ENCODE measurements around the gene SH3RF1. TPM values are rescaled to one million over a fixed set of nuclear protein-coding genes. Genes with fewer than 3 reads are reported as not detected.

Gene SH3RF1
- total RNA-seq, 2 experiments from 2014 or later, result 0.91 to 1.4 TPM

DNA sequence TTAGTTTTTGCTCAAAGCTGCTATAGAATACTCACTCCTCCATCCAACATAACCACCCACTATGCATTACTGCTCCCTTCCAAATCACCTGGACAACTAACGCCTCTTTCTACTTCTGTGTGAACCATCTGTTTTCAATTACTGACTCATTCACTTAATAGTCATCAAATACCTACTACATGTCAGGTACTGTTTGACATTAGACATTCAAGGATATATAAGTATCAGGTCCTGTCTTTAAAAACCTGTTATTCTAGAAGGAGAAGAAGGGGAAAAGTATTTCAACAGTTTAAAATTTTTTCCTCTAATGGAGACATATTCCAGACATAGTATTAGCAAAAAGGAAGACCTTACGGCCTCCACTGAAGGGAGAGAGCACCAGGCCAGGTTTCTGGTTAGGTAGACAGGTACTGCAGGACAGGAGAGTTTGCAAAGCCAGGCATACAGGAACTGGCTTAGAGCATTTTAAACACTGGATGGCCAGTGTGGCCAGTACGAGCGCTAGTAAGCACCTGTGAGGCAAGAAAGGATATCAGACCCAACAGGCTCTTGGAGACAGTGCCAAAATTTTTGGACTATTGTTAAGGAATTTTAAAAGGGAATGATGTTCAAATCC is 39.0 kb downstream of the SH3RF1 start:
- POLR2A ChIA-PET, result no interaction called here
- CTCF ChIA-PET, result no interaction called here

DNA sequence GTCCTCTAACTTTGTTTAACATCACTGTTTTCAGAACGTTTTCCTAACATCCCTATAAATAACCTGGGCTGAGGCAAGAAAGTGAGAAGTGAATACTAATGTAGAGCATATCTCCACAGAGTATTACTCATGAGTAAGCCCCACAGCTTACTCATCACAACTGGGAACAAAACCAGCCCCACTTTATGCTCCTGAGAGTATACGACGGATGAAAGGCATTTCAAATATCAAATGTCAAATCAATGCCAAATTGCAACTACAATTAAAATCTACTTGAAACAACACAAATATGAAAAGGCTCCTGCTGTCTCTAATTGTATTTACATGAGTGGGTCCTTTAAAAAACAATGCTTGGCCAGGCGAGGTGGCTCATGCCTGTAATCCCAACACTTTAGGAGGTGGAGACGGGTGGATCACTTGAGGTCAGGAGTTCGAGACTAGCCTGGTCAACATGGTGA is 41.2 kb downstream of the SH3RF1 start:
- CTCF ChIA-PET, result no interaction called here
- POLR2A ChIA-PET, result no interaction called here

DNA sequence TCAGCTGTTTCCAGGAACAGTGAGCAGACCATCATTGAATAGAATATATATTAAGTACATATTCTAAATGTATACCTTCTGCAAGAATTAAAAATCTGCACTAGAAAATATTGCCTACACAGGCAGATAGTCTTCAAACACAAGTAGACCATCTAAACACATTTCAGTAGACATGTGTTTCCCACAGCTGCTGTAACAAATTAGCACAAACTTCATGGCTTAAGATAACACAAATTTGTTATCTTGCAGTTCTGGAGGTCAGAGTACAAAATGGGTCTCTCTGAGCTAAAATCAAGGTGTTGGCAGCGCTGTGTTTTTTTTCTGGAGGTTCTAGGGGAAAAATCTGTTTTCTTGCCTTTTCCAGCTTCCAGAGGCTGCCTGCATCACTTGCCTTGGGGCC is 42.7 kb downstream of the SH3RF1 start:
- CTCF ChIA-PET, result no interaction called here
- POLR2A ChIA-PET, result no interaction called here

DNA sequence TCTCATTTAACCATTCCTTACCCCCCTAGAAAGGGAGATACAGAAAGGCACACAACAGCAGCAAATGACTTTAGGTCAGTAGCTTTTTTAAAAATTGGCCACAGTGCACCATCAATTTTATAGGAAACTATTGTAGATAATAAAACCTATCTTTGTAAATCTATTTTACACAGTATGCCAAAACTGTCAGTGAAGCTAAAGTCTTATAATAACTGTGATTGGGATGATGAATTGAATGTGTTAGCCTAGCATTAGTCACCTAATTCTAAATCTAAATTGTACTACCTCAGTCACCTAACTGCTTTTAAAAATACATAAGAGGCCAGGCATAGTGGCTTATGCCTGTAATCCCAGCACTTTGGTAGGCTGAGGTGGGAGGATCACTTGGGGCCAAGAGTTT is 44.2 kb downstream of the SH3RF1 start:
- ChIA-PET POLR2A (no interaction called here), CTCF (no interaction called here)

DNA sequence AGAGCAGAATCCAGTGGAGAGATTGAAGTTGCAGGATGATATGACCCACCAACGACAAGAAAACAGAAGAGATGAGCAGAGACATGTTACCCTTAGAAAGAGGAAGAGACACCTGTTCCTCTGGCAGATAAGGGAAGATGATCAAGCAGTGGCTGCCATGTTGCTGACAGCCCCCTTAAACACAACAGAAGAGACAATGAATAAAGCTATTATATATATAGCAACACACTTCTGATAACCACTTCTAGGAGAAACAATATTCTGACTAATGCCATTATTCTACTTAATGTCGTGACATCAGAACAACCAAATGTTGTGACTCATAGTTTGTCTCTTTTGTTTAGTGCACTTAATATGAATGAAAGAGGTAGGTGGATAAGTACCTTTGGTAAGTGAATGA is 44.9 kb downstream of the SH3RF1 start:
- ChIA-PET CTCF (interaction anchor here (0.5 kb wide), 1 partner anchor 1056 kb away, joined by 3 read pairs; no protein-coding TSS in a partner anchor), POLR2A (no interaction called here)

DNA sequence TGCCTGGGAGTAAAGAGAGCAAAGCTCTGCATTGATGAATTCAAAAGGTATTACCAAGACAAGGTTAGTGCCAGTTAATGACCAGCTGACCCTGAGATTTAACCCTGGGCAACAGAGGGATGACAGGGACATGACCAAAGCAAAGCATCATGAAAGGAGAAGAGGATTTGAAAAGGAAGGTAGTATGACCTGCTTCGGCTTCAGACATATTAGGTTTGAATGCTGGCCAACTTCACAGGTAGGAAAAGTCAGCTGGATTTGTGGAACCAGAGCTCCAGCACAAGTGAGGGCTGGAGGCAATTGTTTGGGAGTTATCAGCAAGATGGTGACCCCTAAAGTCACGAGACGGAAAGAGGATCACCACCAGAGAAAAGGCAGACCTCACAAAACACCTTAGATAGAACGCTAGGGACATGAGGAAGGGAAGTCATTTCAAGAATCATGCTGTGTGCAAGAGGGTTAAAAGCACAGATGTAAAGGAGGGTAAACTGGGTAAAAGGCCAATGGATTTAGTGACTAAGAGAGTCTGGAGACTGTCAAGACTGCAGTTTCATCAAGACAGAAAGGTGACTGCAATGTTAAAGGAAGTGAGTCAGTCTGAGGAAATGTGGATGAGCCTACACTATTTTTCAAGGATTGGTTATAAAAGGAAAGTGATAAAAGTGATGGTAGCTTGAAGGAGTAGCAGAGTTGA is 45.6 kb downstream of the SH3RF1 start:
- POLR2A ChIA-PET, result no interaction called here
- CTCF ChIA-PET, result interaction anchor here (0.5 kb wide), 1 partner anchor 1057 kb away, joined by 3 read pairs; no protein-coding TSS in a partner anchor

DNA sequence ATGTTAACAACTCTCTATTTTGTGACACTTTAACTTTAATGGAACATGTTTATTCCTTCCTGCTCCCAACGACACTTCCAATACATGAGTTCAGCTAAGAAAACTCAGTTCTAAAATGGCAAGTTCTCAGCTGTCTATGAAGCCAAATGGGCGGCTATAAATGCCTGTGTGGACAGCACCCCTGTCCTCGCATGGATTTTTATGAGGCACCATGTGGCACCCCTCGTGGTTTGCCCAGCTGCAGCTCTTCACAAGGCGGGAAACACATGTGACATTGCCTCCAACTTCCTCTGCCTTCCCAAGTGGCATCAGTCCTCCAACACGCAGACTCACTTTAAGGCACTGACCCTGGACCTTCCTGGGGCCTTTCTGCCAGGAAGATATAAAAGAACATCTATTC is 48.0 kb downstream of the SH3RF1 start:
- ChIA-PET POLR2A (no interaction called here), CTCF (no interaction called here)

DNA sequence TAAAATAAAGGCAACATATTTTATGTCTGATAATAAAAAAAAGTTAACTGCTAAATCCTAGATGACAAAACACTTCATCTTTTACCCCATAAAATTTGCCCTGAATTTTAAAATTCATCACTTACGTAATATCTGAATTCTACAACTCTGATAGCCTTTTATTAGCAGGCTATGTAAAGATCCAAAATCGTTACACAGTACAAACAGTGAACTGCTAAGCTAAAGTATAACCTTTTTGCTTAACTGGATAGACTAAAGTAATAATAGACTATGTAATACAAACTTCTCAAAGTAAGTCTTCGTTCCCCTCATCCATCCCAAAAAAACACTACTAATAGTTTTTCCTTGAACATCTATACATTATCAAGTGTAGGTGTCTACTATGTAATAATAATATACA is 49.1 kb downstream of the SH3RF1 start:
- ChIA-PET CTCF (no interaction called here), POLR2A (no interaction called here)

DNA sequence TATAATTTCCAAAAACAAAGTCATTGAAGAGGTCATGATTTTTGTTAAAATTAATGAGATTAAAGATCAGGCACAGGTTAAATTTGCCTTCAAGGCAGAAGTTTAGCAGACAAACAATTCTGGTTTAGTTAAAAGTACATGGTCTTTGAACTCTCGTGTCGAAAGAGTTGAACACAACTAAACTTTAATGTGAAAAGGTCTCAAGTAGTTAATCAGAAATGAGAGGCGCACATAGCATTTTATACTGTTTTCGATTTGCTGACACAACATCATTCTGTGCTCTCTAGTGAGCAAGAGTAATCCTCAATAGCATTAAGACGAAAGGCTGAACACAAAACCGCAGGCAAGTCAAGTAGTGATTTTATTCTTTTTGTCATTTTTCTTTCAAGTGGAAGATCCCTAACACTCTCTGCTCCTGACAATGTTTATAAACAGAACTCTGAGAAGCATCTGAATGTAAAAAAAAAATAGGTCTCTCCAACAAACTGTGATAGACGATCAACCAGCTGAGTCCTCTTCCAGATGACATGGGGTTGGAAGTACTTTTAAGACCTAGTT is 49.8 kb downstream of the SH3RF1 start:
- POLR2A ChIA-PET, result no interaction called here
- CTCF ChIA-PET, result no interaction called here

DNA sequence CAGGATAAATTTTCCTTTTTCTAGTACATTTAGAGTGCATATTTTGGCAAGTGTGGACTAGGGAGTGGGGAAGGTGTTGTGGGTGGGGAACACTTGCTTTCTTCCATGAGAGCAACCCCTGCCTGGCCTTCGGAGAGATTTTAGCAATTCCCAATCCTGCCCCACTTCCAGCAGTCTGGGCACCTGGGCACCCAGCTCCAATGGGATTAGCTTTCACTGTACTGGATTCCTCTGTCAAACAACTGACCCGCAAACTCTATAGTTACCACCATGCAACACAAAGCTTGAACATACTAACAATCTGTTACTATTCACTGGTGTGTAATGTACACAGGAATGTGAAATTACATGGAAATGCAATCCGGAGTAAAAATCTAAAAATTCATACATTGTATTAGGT is 50.3 kb downstream of the SH3RF1 start:
- ChIA-PET CTCF (no interaction called here), POLR2A (no interaction called here)

DNA sequence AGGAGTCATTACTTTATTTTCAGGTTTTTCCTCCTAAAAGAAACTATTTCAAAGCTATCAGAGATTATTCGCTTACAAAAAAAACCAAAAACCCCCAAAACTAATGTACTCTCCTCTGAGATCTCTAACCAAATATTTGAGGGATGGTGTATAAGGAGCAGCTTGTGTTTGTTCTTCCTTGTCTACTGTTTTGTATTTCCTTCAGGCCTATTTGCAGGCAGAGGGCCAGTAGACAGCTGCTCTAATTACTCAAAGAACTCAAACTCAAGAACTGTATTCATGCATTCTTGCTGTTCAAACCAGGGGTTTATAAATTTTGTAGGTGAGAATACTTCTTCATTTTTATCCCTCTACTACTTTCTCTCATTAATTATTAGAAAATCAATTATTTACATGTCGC is 51.3 kb downstream of the SH3RF1 start:
- ChIA-PET POLR2A (no interaction called here), CTCF (no interaction called here)

DNA sequence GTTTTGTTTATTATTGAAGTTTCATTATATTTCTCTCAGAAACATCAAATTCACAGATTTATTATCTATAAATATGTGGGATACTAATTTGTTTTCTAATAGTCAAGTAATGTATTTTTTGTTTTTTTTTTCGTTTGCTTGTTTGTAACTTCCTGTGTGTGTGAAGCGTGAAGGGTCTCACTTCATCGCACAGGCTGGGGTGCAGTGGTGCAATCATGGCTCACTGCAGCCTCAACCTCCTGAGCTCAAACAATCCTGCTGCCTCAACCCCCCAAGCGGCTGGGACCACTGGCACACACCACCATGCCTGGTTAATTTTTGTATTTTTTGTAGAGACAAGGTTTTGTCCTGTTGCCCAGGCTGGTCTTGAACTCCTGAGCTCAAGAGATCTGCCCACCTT is 55.1 kb downstream of the SH3RF1 start:
- POLR2A ChIA-PET, result no interaction called here
- CTCF ChIA-PET, result no interaction called here

DNA sequence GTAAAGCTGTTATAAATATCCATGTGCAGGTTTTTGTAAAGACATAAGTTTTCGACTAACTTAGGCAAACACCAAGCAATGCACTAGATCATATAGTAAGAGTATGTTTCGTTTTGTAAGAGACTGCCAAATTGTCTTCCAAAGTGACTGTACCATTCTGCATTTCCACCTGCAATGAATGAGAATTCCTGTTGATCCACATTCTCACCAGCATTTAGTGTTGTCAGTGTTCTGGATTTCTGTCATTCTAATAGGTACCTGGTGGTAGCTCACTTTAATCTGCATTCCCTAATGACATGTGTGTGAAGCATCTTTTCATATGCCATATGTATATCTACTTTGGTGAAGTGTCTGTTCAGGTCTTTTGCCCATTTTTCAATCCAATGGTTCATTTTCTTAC is 57.8 kb downstream of the SH3RF1 start:
- ChIA-PET POLR2A (no interaction called here), CTCF (no interaction called here)

DNA sequence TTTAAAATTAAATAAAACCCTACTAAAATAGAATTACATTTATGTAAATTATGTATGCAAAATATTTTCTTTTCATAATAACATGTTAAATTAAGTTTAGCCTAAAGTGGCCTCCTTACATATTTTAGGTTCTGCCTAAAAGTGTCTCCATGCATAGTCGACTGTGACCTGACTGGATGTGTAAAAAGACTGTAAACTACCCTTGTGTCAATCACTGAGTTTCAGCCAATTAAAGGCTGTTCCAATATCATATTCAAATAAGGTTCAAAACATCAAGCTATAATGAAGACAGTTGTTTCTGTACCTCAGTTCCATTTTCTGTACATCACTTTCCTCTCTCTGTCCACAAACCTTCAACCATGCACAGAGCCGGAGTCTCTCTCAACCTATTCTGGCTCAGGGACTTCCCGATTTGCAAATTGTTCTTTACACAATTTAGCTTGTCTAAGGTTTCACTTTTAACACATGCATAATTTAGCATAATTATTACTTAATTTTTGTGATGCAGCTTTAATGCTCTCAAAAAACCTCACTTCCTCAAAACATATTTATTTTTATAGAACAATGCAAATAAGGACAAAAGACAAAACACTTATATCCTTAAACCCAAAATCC is 60.1 kb downstream of the SH3RF1 start:
- POLR2A ChIA-PET, result no interaction called here
- CTCF ChIA-PET, result no interaction called here

DNA sequence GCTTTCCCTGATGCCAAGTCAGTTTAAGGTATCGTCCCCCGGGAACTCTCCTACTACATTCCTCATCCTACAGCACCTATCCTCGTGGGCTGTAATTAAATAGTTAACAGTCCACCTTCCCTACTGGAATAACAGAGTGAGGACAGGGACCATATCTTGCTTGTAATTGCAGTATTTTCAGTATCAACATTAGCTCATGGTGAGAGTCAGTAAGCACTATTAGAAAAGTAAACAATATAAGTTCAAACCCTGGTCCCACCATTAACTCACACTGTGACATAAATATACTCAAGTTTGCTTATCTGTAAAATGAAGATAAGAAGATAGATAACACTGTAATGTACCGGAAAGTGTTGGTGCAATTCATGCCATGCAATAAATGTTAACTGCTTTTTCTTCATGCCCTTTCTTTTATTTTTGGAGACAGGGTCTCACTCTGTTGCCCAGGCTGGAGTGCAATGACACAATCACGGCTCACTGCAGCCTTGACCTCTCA is 61.3 kb downstream of the SH3RF1 start:
- ChIA-PET POLR2A (no interaction called here), CTCF (no interaction called here)

DNA sequence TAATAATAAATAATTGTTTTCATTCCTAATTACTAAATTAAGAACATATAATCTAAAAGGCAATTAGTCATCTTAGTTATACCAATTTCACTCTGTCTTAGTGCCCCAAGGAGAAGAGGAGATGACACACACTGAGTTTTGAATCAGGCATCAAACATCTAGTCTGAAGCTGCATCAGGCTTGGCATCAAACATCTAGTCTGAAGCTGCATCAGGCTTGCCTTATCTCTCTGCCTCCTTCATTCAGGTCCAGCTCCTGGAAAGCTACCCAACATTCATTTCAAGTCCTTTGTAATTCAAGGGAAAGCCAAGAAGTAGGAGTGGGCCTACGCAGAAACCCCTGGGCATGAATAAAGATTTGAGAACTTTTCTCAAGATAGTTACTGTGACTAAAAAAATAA is 62.2 kb downstream of the SH3RF1 start:
- ChIA-PET CTCF (no interaction called here), POLR2A (no interaction called here)

DNA sequence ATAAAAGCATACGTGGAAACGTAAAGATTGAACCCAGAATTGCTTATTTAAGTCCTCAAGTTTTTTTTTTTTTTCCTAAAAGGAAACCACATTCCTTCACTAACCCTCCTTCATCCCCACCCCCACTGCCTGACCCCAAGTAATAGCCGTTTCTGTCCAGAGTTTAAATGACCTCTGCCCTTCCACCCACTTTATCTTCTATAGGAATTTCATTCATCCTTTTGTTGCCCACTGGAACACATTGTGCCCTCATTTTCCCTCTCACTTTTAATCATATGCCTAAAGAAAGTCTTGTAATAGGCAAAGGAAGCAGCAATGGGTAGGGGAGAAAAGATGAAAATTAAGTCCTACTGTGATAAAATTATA is 62.7 kb downstream of the SH3RF1 start:
- POLR2A ChIA-PET, result no interaction called here
- CTCF ChIA-PET, result no interaction called here

DNA sequence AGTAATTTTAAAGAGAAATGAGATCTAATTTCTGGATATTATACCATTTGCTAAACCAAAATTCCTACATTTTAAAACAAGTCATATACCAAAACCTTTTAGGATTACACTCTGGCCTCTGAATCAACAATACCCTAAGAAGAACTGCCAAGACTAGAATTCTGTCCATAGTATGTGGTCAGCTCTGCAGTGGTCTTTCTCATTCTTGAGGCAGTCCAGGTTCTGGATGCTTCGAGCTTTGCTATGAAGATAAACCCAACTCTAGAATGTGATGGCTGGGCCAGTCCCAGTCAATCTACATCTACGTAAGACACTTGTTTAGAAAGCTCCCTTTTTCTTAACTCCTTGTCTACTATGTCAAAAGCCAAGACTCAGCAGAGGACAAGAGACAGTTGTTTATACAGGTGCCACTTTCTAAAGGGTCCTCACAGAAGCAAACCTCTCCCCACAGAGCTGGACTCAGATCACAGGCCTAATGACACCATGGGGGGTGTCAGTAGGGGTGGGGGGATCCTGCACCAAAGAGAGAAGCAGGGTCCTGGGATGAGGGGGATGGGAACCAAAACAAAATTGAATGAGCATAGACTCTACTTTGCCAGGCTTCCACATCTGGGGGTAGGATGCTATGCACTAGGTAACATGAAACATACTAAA is 63.2 kb downstream of the SH3RF1 start:
- ChIA-PET CTCF (no interaction called here), POLR2A (no interaction called here)

DNA sequence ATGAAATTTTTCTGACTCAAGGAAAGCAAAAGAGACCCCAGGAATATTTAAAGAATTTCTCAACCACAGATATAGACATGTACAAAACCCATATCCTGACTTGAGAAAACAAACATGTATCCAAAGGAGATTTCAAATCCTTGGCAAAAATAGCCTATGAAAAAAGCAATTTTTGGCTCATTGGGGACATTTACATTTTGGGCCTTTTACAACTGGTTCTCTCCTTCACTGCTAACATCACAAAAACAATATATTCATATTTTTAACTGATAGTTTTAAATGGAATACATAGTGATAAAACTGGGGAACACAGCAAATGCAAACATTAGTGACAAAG is 65.0 kb downstream of the SH3RF1 start:
- ChIA-PET POLR2A (no interaction called here), CTCF (no interaction called here)

DNA sequence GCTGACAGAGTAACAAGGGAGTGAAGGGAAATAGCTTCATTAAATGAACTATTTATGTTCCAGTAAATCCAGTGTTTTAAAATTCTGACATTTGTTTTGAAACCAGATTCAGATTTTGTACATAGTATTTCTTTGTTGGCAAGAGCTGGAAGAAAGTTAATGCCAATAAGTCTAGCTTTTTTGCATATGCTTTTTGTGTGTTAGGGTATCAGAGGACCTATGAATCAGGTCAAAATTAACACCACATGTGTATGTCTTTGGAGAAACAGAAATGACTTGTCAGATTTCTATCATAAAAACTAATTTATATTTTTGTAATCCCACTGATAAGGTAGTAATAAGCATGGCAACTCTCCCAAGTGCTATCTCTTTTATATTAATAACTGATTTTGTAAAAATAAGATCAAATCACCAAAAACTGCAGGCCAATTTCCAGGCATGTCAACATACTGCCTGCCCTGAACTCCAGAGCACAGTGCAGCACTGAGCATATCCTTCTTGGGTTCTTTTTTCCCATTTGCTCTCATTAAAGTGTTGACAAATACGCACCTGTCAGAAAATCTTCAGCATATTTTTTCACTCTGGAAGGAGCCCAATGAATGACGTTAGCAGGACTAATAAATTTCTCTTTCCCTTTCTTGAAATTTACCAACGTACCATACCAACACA is 65.5 kb downstream of the SH3RF1 start:
- ChIA-PET CTCF (no interaction called here), POLR2A (no interaction called here)

Data from activated CD8-positive, alpha-beta memory T cell treated with anti-CD3 and anti-CD28 coated beads for 36 hours (primary cell).